Epidermal melanocyte (primary cell): Measurements from ENCODE around the gene CAVIN1.
"Not testable (repeated sequence)": the region's sequence is repeated elsewhere in the genome, so short reads cannot be mapped to it uniquely, and the experiment has no call there.

Experiments used
- DNase-seq: peaks from one replicate; pipeline ENCODE4 v3.0.0; 2011; ENCODE audit warnings: low spot score; ENCODE audit not compliant: insufficient read length

Gene CAVIN1

GRCh38 chr17:42378959-42379594 is 44.0 kb downstream of the CAVIN1 start:
- DNase-seq, result no peak

GRCh38 chr17:42378359-42378958 is 44.6 kb downstream of the CAVIN1 start:
- no peak for DNase-seq

- DNase-seq, result no peak
These were observed 49.2 kb downstream of the CAVIN1 start for GRCh38 chr17:42373896-42374295.

GRCh38 chr17:42372142-42372541 is 50.9 kb downstream of the CAVIN1 start:
- no peak for DNase-seq

GRCh38 chr17:42368797-42369561 is 54.1 kb downstream of the CAVIN1 start:
- DNase-seq, result not testable (repeated sequence)

DNA sequence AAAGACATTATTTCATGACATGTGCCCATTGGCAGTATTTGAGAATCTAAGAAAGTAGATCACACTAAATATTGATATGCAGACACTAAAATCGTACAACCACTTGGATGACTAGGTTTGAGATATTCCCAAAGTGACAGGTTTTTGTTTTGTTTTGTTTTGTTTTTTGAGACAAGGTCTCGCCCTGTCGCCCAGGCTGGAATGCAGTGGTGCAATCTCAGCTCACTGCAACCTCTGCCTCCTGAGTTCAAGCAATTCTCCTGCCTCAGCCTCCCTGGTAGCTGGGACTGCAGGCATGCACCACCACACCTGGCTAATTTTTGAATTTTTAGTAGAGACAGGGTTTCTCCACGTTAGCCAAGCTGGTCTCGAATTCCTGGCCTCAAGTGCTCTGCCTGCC is 54.7 kb downstream of the CAVIN1 start:
- DNase-seq, result not testable (repeated sequence)

DNA sequence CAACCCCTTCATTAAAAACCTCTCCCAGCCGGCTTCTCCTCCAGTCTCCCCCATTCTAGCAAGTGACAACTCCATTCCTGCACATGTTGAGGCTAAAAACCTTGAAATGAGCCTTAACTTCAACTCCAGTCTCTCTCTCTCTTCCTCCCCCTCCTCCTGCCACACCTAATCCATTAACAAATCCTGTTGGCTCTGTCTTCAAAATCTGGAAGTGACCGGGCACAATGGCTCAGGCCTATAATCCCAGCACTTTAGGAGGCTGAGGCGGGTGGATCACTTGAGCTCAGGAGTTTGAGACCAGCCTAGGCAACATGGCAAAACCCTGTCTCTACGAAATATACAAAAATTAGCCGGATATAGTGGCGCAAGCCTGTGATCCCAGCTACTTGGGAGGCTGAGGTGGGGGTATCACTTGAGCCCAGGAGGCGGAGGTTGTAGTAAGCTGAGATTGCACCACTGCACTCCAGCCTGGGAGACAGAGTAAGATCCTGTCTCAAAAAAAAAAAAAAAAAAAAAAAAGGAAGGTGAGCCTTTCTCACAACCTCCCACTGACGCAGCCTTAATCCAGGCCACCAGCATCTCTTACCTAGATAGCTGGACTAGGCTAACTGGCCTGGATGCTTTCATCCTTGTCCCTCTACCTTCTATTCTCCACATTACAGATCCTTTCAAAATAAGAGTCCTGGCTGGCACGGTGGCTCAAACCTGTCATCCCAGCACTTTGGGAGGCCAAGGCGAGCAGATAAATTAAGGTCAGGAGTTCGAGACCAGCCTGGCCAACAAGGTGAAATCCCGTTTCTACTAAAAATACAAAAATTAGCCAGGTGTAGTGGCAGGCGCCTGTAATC is 56.7 kb downstream of the CAVIN1 start:
- DNase-seq, result not testable (repeated sequence)

GRCh38 chr17:42365136-42365535 is 57.9 kb downstream of the CAVIN1 start:
- no peak for DNase-seq

- DNase-seq, result no peak
These were observed 59.1 kb downstream of the CAVIN1 start for GRCh38 chr17:42363767-42364585.

DNA sequence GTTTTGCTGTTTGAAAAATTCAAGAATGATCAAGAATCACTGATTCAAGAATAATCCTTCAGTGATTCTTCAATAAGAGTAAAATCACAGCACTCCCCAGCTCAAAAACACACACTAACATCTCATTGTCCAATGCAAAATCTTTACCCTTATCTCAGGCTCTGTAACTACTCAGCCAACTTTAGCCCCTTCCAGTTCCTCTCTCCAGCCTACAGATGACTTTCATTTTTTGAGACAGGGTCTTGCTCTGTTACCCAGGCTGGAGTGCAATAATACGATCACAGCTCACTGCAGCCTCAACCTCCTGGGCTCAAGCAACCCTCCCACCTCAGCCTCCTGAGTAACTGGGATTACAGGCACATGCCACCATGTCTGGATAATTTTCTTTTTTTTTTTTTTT is 59.8 kb downstream of the CAVIN1 start:
- DNase-seq, result no peak

- DNase-seq, result no peak
These were observed 60.7 kb downstream of the CAVIN1 start for GRCh38 chr17:42362245-42362961.

DNA sequence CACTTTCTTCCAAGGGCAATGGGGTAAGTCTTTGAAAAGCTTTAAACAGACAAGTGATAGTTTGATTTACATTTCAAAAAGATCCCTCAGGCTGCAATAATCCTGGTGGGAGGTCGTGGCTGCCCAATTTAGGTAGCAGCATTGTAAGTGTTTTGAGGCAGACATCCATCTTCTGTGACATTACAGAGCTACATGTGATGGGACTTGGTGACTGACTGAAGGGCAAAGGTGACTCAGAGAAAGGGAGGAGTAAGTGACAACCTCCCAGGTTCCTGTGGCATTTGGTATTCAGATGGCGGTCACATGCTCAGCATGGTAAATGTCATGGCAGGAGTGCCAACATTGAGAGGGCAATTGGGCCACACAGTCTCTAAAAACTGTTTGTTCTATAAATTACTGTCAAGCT is 61.3 kb downstream of the CAVIN1 start:
- no peak for DNase-seq

- DNase-seq, result not testable (repeated sequence)
These were observed 62.7 kb downstream of the CAVIN1 start for GRCh38 chr17:42360388-42360787.

DNA sequence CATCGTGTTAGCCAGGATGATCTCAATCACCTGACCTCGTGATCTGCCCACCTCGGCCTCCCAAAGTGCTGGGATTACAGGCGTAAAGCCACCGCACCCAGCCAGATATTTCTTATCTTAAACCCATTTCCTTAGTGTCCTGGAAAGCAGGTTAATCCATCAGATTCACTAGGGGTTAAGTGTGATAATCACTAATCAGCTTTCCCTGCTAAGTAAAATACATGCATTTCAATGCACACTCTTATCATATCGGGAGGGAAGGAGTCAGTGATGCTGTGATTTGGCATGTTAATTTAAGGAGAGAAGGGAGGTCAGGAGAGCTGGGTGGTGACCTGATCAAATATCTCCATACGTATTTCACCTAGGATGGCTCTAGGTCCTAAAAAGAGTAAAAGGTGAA is 63.9 kb downstream of the CAVIN1 start:
- DNase-seq, result no peak

DNA sequence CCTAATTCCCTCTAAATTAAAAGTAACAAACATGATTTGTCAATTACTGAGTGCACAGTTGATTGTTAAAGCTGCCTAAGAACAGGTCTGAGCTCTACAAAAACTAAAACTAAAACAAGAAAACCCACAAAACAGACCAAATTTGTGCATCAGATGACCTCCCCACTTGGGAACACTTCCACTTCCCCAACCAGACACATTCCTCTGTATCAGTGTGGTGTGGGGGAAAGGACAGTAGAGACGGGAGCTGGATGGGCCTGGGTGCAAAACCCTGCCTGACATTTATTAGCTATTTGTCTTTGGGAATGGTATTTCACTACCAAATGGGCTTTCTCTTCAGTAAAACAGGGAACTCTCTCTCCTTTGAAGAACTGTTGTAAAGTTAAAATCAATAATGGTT is 64.6 kb downstream of the CAVIN1 start:
- no peak for DNase-seq

- DNase-seq, result no peak
These were observed 67.9 kb downstream of the CAVIN1 start for GRCh38 chr17:42354956-42355843.
